ENCODE data around the gene VSIG10L. TPM values are rescaled to one million over a fixed set of nuclear protein-coding genes. Genes with fewer than 3 reads are reported as not detected.

The VSIG10L gene
- total RNA-seq, 2 donors from 2014 or later = 0.78 to 1.3 TPM

- no peaks in the 10 kb centered on the region for H3K9me3 ChIP-seq
- H3K36me3 ChIP-seq (replicated peaks in 1 of 2; ENCODE audit: insufficient read depth in 1 of 2, low read depth in 2 of 2) = no peaks in the 10 kb centered on the region
- no peak overlapping the region for H3K27ac ChIP-seq
- no peak overlapping the region for H3K4me3 ChIP-seq
- no peak for TF ChIP-seq CTCF (IDR thresholded peaks at IDR 0.05)
- TF ChIP-seq POLR2A (IDR thresholded peaks at IDR 0.05) = no peak
- intact Hi-C loops (cut with DNase I) = no loop called here
- H3K27me3 ChIP-seq = no peaks in the 10 kb centered on the region
- ATAC-seq (no peak), DNase-seq (no peak)
- H3K4me1 ChIP-seq = no peaks in the 10 kb centered on the region
- WGBS, 2 donors = 61 to 70% methylated on average over 5 to 14 of the region's 14 CpGs
Observed at GRCh38 chr19:51386882-51387520, 45.1 kb upstream of the VSIG10L start.

- intact Hi-C loops (cut with DNase I) = no loop called here
- H3K4me3 ChIP-seq = no peak overlapping the region
- TF ChIP-seq POLR2A (IDR thresholded peaks at IDR 0.05) (no peak), CTCF (IDR thresholded peaks at IDR 0.05) (no peak)
- H3K4me1 ChIP-seq = no peaks in the 10 kb centered on the region
- 83 to 97% methylated on average over 2 to 4 of the region's 4 CpGs for WGBS, 2 donors
- H3K9me3 ChIP-seq = no peaks in the 10 kb centered on the region
- no peak for DNase-seq
- no peaks in the 10 kb centered on the region for H3K27me3 ChIP-seq
- no peak overlapping the region for H3K27ac ChIP-seq
- no peaks in the 10 kb centered on the region for H3K36me3 ChIP-seq (replicated peaks in 1 of 2; ENCODE audit: insufficient read depth in 1 of 2, low read depth in 2 of 2)
- ATAC-seq = no peak
Observed at GRCh38 chr19:51382004-51382403, 40.1 kb upstream of the VSIG10L start.

- H3K36me3 ChIP-seq (replicated peaks in 1 of 2; ENCODE audit: insufficient read depth in 1 of 2, low read depth in 2 of 2) = no peaks in the 10 kb centered on the region
- DNase-seq (no peak), ATAC-seq (no peak)
- no peaks in the 10 kb centered on the region for H3K9me3 ChIP-seq
- TF ChIP-seq POLR2A (IDR thresholded peaks at IDR 0.05) = no peak
- no peak for TF ChIP-seq CTCF (IDR thresholded peaks at IDR 0.05)
- no peaks in the 10 kb centered on the region for H3K4me1 ChIP-seq
- H3K27ac ChIP-seq = no peak overlapping the region
- WGBS, 2 donors = 81 to 89% methylated on average over 9 of the region's 9 CpGs
- no peak overlapping the region for H3K4me3 ChIP-seq
- no peaks in the 10 kb centered on the region for H3K27me3 ChIP-seq
- intact Hi-C loops (cut with DNase I) = no loop called here
Observed at GRCh38 chr19:51380379-51380778, 38.4 kb upstream of the VSIG10L start.

GRCh38 chr19:51377422-51377821 is 35.5 kb upstream of the VSIG10L start:
- ATAC-seq = no peak
- Histone ChIP-seq H3K9me3 (no peaks in the 10 kb centered on the region), H3K27me3 (no peaks in the 10 kb centered on the region), H3K4me3 (no peak overlapping the region), H3K36me3 (replicated peaks in 1 of 2; ENCODE audit: insufficient read depth in 1 of 2, low read depth in 2 of 2) (no peaks in the 10 kb centered on the region), H3K4me1 (no peaks in the 10 kb centered on the region), H3K27ac (no peak overlapping the region)
- intact Hi-C loops (cut with DNase I) = no loop called here
- DNase-seq = no peak
- no peak for TF ChIP-seq CTCF (IDR thresholded peaks at IDR 0.05)
- TF ChIP-seq POLR2A (IDR thresholded peaks at IDR 0.05) = no peak
- 69 to 85% methylated on average over 2 of the region's 2 CpGs for WGBS, 2 donors

All from body of pancreas (tissue), 4 donors.